ENCODE results near the gene C11orf91.
"Not testable (repeated sequence)": the region's sequence is repeated elsewhere in the genome, so short reads cannot be mapped to it uniquely, and the experiment has no call there.

Gene C11orf91

GRCh38 chr11:33668468-33668825, 32.2 kb downstream of the C11orf91 start:
- no peak for DNase-seq

DNA sequence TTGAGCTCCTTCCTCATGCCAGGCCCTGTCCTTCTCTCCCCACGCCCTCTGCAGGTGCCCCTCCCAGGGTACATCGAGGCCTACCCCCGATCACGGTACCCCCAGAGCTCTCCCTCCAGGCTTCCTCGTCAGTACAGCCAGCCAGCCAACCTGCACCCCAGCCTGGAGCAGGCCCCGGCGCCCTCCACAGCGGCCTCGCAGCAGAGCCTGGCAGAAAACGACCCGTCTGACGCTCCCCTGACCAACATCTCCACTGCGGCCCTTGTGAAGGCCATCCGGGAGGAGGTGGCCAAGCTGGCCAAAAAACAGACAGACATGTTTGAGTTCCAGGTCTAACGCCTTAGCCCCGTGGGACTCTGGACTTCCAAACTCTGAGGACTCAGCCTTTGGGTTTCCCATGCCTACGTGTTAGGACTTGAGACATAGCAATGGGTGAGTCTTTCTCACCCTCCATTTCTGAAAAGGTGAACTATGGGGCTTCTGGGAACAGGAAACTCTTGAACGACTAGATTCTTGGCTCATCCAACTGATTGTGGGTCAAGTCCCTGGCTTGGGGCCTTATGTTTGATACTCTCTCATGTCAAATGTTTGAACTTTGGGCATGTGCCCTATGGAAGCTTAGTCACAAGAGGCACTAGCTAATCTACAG, 32.7 kb downstream of the C11orf91 start:
- no peak for DNase-seq

- DNase-seq, result no peak
Observed at GRCh38 chr11:33665350-33666106, 35.1 kb downstream of the C11orf91 start.

GRCh38 chr11:33664827-33665226, 35.8 kb downstream of the C11orf91 start:
- no peak for DNase-seq

GRCh38 chr11:33664166-33664565, 36.5 kb downstream of the C11orf91 start:
- no peak for DNase-seq

DNA sequence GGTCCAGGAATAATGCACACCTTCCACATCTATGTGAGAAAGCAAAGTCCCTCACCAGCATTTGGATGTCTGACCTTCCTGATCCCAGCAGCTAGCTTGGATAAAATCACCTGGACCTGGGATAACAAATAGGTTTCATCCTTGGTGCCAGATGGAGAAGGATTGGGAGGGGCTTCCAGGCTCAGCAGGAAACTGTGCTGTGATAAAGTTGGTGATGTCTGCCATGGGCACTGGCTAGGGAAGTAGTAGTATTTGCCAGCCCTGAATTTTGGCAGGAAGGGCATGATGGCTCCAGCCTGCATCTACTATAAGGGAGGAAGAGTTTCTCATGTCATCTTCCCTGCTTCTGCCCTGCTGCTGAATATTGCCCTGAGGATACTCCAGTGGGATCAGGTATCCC, 37.5 kb downstream of the C11orf91 start:
- DNase-seq, result no peak

DNA sequence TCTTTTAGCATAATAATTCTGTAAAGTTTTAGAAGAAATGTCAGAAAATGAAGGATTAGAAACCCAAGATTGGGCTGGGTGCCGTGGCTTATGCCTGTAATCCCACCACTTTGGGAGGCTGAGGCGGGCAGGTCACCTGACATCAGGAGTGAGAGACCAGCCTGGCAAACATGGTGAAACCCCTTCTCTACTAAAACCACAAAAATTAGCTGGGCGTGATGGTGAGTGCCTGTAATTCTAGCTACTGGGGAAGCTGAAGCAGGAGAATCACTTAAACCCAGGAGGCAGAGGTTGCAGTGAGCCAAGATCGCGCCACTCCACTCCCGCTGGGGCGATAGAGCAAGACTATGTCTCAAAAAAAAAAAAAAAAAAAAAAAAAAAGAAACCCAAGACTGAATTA, 39.1 kb downstream of the C11orf91 start:
- not testable (repeated sequence) for DNase-seq

DNA sequence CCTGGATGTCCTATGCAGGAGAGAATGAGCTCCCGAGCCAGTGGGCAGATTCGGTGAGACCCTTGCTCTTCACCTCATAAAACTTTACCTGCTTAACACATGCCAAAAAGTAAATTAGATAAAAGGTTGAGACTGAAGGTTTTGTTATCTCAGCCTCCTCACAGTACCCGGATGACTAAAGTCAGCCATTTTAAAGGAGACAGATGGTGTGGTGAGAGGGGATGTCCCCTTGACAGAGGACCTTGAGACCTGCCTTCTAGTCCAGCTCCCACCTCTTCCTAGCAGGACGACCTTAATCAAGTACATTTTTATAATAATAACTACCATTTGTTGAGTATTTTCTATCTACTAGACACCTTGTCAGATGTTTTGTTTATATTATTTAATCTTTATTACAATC, 39.7 kb downstream of the C11orf91 start:
- DNase-seq, result no peak

- no peak for DNase-seq
Observed at GRCh38 chr11:33659370-33660139, 41.1 kb downstream of the C11orf91 start.

DNA sequence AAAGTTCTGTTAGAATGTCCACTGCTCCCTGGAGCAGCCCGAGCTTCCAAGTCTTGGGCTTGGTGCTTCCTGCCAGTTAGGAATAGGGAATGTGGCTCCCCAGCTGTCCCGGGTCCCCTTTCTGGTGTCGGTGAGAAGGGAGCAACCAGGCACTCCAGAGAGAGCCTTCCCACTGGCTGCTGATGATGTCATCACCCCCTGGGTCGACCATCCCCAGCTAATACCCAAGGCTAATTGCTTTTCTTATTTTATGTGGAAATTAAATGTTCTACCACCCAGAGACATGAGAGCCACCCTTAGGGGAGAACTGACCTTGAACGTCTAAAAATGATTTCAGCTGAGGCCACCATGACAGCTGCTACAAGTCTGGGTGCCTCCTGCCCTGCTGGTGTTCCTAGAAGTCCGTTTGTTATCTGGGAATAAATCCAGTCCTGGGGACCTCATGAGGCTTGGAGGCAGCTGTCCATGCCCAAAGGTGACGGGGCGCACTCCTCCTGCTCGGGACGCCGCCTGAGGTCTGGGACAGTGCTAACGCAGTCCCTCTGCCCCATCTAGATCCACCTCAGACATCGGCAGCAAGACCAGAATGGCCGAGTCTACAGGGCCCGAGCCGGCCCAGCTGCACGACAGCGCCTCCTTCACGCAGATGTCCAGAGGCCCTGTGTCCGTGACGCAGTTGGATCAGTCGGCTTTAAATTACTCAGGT, 42.3 kb downstream of the C11orf91 start:
- DNase-seq, result no peak

DNA sequence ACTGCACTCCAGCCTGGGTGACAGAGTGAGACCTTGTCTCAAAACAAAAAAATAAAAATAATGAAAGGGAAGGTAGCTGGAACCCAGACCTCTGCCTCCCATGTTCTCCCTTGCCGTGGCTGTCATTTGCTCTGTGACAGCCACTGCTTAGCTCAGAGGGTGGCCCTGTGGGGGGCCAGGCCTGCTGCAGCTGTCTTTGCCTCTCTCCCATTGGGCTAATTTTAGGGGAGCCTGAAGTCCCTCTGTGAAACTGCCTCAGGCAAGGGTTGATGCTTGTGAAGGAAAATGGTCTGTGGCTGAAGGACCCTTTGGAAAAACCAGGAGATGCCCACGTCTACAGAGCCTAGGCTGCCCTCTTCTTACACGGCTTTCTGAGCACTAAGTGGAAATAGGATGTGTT, 42.9 kb downstream of the C11orf91 start:
- DNase-seq, result no peak

DNA sequence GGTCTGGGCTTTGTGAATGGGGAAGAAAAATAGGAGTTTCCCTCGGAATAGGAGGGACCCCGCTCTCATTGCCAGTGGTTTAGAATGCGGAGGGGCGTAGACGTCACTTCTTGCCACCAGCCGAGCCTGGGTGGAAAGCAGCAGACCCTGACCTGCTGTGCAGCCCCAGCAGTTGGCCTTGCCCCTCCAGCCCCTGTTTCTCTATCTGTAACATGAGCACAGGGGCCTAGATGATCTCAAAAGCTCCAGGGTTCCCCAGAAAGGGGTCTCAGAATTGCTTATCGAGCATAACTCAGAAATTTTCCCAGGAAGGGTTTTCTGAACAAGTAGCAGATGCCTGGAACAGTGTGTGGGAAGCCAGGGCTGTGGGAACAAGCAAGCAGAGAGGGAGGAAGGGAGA, 43.9 kb downstream of the C11orf91 start:
- no peak for DNase-seq

- DNase-seq, result no peak
Observed at GRCh38 chr11:33655842-33656600, 44.6 kb downstream of the C11orf91 start.

- DNase-seq, result no peak
Observed at GRCh38 chr11:33654594-33654993, 46.0 kb downstream of the C11orf91 start.

DNA sequence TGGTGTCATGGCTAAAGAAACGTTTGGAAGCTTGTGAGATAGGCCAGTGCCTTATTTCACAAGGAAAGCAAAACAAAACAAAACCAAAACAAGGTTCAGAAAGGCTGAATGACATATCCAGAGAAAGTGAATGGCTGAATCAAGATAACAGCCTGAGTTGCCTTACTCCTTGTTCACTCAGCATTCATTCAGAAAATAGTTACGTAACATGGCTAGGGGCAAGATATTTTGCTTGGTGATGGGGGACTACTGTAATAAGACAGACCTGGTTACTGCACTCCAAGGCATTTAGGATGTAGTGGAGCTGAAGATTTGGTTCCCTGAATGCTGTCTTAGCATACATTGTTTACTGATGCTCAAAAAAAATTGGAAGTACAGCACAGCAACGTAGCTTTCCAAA, 47.7 kb downstream of the C11orf91 start:
- no peak for DNase-seq

GRCh38 chr11:33652431-33652830, 48.2 kb downstream of the C11orf91 start:
- DNase-seq, result no peak

- no peak for DNase-seq
Observed at GRCh38 chr11:33651990-33652389, 48.6 kb downstream of the C11orf91 start.

DNA sequence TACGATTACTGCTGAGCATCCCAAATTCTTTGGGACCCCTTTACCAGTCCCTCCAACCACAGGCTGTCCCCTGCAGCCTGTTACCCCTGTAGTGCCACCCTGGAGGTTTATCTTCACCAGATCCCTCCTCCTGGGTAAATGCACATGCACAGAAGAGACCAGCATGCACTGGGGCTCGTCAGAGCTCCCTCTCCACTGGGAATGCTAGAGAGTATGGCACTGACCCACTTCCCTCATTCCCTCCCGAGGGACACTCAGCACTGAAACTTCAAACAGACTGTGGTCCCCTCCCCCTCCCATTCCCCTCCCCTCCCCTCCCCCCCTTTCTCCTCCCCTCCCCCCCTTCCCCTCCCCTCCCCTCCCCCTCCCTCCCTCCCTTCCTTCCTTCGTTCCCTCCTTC, 49.1 kb downstream of the C11orf91 start:
- no peak for DNase-seq

- DNase-seq, result no peak
Observed at GRCh38 chr11:33649944-33650343, 50.7 kb downstream of the C11orf91 start.
